Mucosa of stomach (tissue), 1 donor: ENCODE results near the gene KRTDAP.

ENCODE experiments used
- H3K27me3 ChIP-seq: one replicate; pipeline ENCODE4 v1.7.0; 2013; ENCODE audit warnings: mild to moderate bottlenecking, low read length; ENCODE audit not compliant: control insufficient read depth, insufficient read depth
- H3K36me3 ChIP-seq: one replicate; pipeline ENCODE4 v1.7.0; 2013; ENCODE audit warnings: low read length; ENCODE audit not compliant: control insufficient read depth, insufficient read depth
- H3K4me1 ChIP-seq: one replicate; pipeline ENCODE4 v1.7.0; 2013; ENCODE audit warnings: mild to moderate bottlenecking, low read length; ENCODE audit not compliant: control insufficient read depth, insufficient read depth
- H3K4me3 ChIP-seq: one replicate; pipeline ENCODE4 v1.7.0; 2013; ENCODE audit warnings: low read length
- H3K9ac ChIP-seq: one replicate; pipeline ENCODE4 v1.7.0; 2013; ENCODE audit warnings: mild to moderate bottlenecking, low read length, moderate library complexity
- H3K9me3 ChIP-seq: one replicate; pipeline ENCODE4 v1.7.0; 2013; ENCODE audit warnings: mild to moderate bottlenecking, low read length, moderate library complexity; ENCODE audit not compliant: control insufficient read depth
- donor health status: Pancreatic carcinoma.

The KRTDAP gene

GRCh38 chr19:35510626-35510964 is 20.3 kb upstream of the KRTDAP start:
- peaks cover 23% of the 10 kb centered on the region for H3K4me1 ChIP-seq
- peaks cover 29% of the 10 kb centered on the region for H3K27me3 ChIP-seq
- H3K36me3 ChIP-seq = no peaks in the 10 kb centered on the region
- H3K4me3 ChIP-seq = peak overlapping the region; percentile 80
- no peak overlapping the region for H3K9ac ChIP-seq
- no peaks in the 10 kb centered on the region for H3K9me3 ChIP-seq

- Histone ChIP-seq H3K27me3 (peaks cover 29% of the 10 kb centered on the region), H3K4me3 (peak overlapping the region; percentile 80), H3K36me3 (no peaks in the 10 kb centered on the region), H3K9ac (peak overlapping the region; percentile 86), H3K4me1 (peaks cover 23% of the 10 kb centered on the region), H3K9me3 (no peaks in the 10 kb centered on the region)
These were observed 19.8 kb upstream of the KRTDAP start for GRCh38 chr19:35509861-35510625.

GRCh38 chr19:35509018-35509652 is 18.9 kb upstream of the KRTDAP start:
- peak overlapping the region; percentile 80 for H3K4me3 ChIP-seq
- no peaks in the 10 kb centered on the region for H3K9me3 ChIP-seq
- H3K36me3 ChIP-seq = no peaks in the 10 kb centered on the region
- peaks cover 28% of the 10 kb centered on the region for H3K27me3 ChIP-seq
- peak overlapping the region; percentile 86 for H3K9ac ChIP-seq
- peaks cover 20% of the 10 kb centered on the region for H3K4me1 ChIP-seq

- no peak overlapping the region for H3K4me3 ChIP-seq
- H3K9me3 ChIP-seq = no peaks in the 10 kb centered on the region
- peaks cover 24% of the 10 kb centered on the region for H3K27me3 ChIP-seq
- peaks cover 18% of the 10 kb centered on the region for H3K4me1 ChIP-seq
- no peaks in the 10 kb centered on the region for H3K36me3 ChIP-seq
- no peak overlapping the region for H3K9ac ChIP-seq
These were observed 17.9 kb upstream of the KRTDAP start for GRCh38 chr19:35508129-35508528.

- Histone ChIP-seq H3K36me3 (no peaks in the 10 kb centered on the region), H3K27me3 (peaks cover 21% of the 10 kb centered on the region), H3K4me1 (peaks cover 18% of the 10 kb centered on the region), H3K9ac (no peak overlapping the region), H3K4me3 (no peak overlapping the region), H3K9me3 (no peaks in the 10 kb centered on the region)
These were observed 17.3 kb upstream of the KRTDAP start for GRCh38 chr19:35507561-35507960.

GRCh38 chr19:35506011-35506410 is 15.7 kb upstream of the KRTDAP start:
- Histone ChIP-seq H3K4me3 (no peak overlapping the region), H3K36me3 (no peaks in the 10 kb centered on the region), H3K9ac (no peak overlapping the region), H3K9me3 (no peaks in the 10 kb centered on the region), H3K27me3 (peaks cover 11% of the 10 kb centered on the region), H3K4me1 (peaks cover 18% of the 10 kb centered on the region)

- Histone ChIP-seq H3K4me3 (no peak overlapping the region), H3K4me1 (no peaks in the 10 kb centered on the region), H3K9me3 (no peaks in the 10 kb centered on the region), H3K36me3 (no peaks in the 10 kb centered on the region), H3K9ac (no peak overlapping the region), H3K27me3 (no peaks in the 10 kb centered on the region)
These were observed 12.5 kb upstream of the KRTDAP start for GRCh38 chr19:35502751-35503150.

- Histone ChIP-seq H3K4me3 (no peak overlapping the region), H3K9me3 (no peaks in the 10 kb centered on the region), H3K36me3 (no peaks in the 10 kb centered on the region), H3K27me3 (no peaks in the 10 kb centered on the region), H3K4me1 (no peaks in the 10 kb centered on the region), H3K9ac (no peak overlapping the region)
These were observed 11.4 kb upstream of the KRTDAP start for GRCh38 chr19:35501684-35502083.

- no peaks in the 10 kb centered on the region for H3K9me3 ChIP-seq
- H3K9ac ChIP-seq = no peak overlapping the region
- H3K4me1 ChIP-seq = no peaks in the 10 kb centered on the region
- H3K36me3 ChIP-seq = no peaks in the 10 kb centered on the region
- H3K27me3 ChIP-seq = no peaks in the 10 kb centered on the region
- H3K4me3 ChIP-seq = no peak overlapping the region
These were observed 10.3 kb upstream of the KRTDAP start for GRCh38 chr19:35500611-35501010.

GRCh38 chr19:35498984-35499527 is 8.8 kb upstream of the KRTDAP start:
- H3K4me1 ChIP-seq = peaks cover 6% of the 10 kb centered on the region
- H3K36me3 ChIP-seq = no peaks in the 10 kb centered on the region
- H3K27me3 ChIP-seq = peaks cover 4% of the 10 kb centered on the region
- H3K9me3 ChIP-seq = no peaks in the 10 kb centered on the region
- no peak overlapping the region for H3K4me3 ChIP-seq
- no peak overlapping the region for H3K9ac ChIP-seq

- Histone ChIP-seq H3K27me3 (peaks cover 4% of the 10 kb centered on the region), H3K36me3 (no peaks in the 10 kb centered on the region), H3K4me1 (peaks cover 6% of the 10 kb centered on the region), H3K4me3 (no peak overlapping the region), H3K9me3 (no peaks in the 10 kb centered on the region), H3K9ac (no peak overlapping the region)
These were observed 8.0 kb upstream of the KRTDAP start for GRCh38 chr19:35498220-35498619.

- peaks cover 6% of the 10 kb centered on the region for H3K4me1 ChIP-seq
- H3K9me3 ChIP-seq = no peaks in the 10 kb centered on the region
- H3K4me3 ChIP-seq = no peak overlapping the region
- no peak overlapping the region for H3K9ac ChIP-seq
- H3K36me3 ChIP-seq = no peaks in the 10 kb centered on the region
- peaks cover 4% of the 10 kb centered on the region for H3K27me3 ChIP-seq
These were observed 7.1 kb upstream of the KRTDAP start for GRCh38 chr19:35497406-35497805.
